CD4-positive, alpha-beta T cell treated with Interleukin-12 subunit alpha and Interleukin-12 subunit beta, for 1 hour (primary cell): Measurements from ENCODE around the gene WDR17.

Source experiments
- DNase-seq: peaks from one replicate; pipeline ENCODE4 v3.0.0-alpha.2; 2020

Gene WDR17

GRCh38 chr4:176102414-176103063 is 36.9 kb downstream of the WDR17 start:
- no peak for DNase-seq

GRCh38 chr4:176107695-176108094 is 42.1 kb downstream of the WDR17 start:
- no peak for DNase-seq

- DNase-seq, result no peak
Observed at GRCh38 chr4:176123710-176124407, 58.2 kb downstream of the WDR17 start.

- DNase-seq, result no peak
Observed at GRCh38 chr4:176125063-176125462, 59.4 kb downstream of the WDR17 start.

- DNase-seq, result no peak
Observed at GRCh38 chr4:176134670-176135069, 69.0 kb downstream of the WDR17 start.

- no peak for DNase-seq
Observed at GRCh38 chr4:176137631-176138030, 72.0 kb downstream of the WDR17 start.

GRCh38 chr4:176139518-176139917 is 73.9 kb downstream of the WDR17 start:
- no peak for DNase-seq

GRCh38 chr4:176142253-176142652 is 76.6 kb downstream of the WDR17 start:
- no peak for DNase-seq

GRCh38 chr4:176149680-176150355 is 84.2 kb downstream of the WDR17 start:
- DNase-seq, result no peak

GRCh38 chr4:176150356-176150682 is 84.7 kb downstream of the WDR17 start:
- no peak for DNase-seq

GRCh38 chr4:176150704-176151103 is 85.1 kb downstream of the WDR17 start:
- DNase-seq, result no peak

GRCh38 chr4:176153124-176153523 is 87.5 kb downstream of the WDR17 start:
- DNase-seq, result no peak

- DNase-seq, result no peak
Observed at GRCh38 chr4:176156656-176157055, 91.0 kb downstream of the WDR17 start.

GRCh38 chr4:176163041-176163440 is 97.4 kb downstream of the WDR17 start:
- no peak for DNase-seq

GRCh38 chr4:176185051-176185450 is 119.4 kb downstream of the WDR17 start:
- no peak for DNase-seq

GRCh38 chr4:176186067-176186466 is 120.4 kb downstream of the WDR17 start:
- DNase-seq, result no peak

- no peak for DNase-seq
Observed at GRCh38 chr4:176186671-176187395, 121.2 kb downstream of the WDR17 start.

GRCh38 chr4:176187624-176188023 is 122.0 kb downstream of the WDR17 start:
- DNase-seq, result no peak

- DNase-seq, result no peak
Observed at GRCh38 chr4:176188654-176189053, 123.0 kb downstream of the WDR17 start.

GRCh38 chr4:176189891-176190795 is 124.5 kb downstream of the WDR17 start:
- DNase-seq, result no peak

GRCh38 chr4:176191974-176192373 is 126.3 kb downstream of the WDR17 start:
- DNase-seq, result no peak

GRCh38 chr4:176193126-176193525 is 127.5 kb downstream of the WDR17 start:
- no peak for DNase-seq

GRCh38 chr4:176193938-176194337 is 128.3 kb downstream of the WDR17 start:
- no peak for DNase-seq
